Measurements from ENCODE around the gene OR6B1.
A peak's percentile ranks its signal among the peaks of the same experiment; 100 is the strongest.
"Not testable (repeated sequence)": the region's sequence is repeated elsewhere in the genome, so short reads cannot be mapped to it uniquely, and the experiment has no call there.

The OR6B1 gene

GRCh38 chr7:144006029-144006691 is 6.0 kb downstream of the OR6B1 start:
- DNase-seq (ENCODE audit: low read depth, low spot score), result no peak

GRCh38 chr7:144006692-144007042 is 6.5 kb downstream of the OR6B1 start:
- no peak for DNase-seq (ENCODE audit: low read depth, low spot score)

- no peak for DNase-seq (ENCODE audit: low read depth, low spot score)
These were observed 9.2 kb downstream of the OR6B1 start for GRCh38 chr7:144009361-144009760.

GRCh38 chr7:144010061-144010460 is 9.9 kb downstream of the OR6B1 start:
- DNase-seq (ENCODE audit: low read depth, low spot score), result not testable (repeated sequence)

GRCh38 chr7:144010821-144011220 is 10.7 kb downstream of the OR6B1 start:
- not testable (repeated sequence) for DNase-seq (ENCODE audit: low read depth, low spot score)

- DNase-seq (ENCODE audit: low read depth, low spot score), result no peak
These were observed 11.5 kb downstream of the OR6B1 start for GRCh38 chr7:144011458-144012230.

GRCh38 chr7:144018065-144018464 is 17.9 kb downstream of the OR6B1 start:
- DNase-seq (ENCODE audit: low read depth, low spot score), result no peak

- DNase-seq (ENCODE audit: low read depth, low spot score), result peak; percentile 41
These were observed 19.3 kb downstream of the OR6B1 start for GRCh38 chr7:144019457-144019856.

- DNase-seq (ENCODE audit: low read depth, low spot score), result no peak
These were observed 20.2 kb downstream of the OR6B1 start for GRCh38 chr7:144020340-144020739.

GRCh38 chr7:144022169-144022568 is 22.0 kb downstream of the OR6B1 start:
- no peak for DNase-seq (ENCODE audit: low read depth, low spot score)

- no peak for DNase-seq (ENCODE audit: low read depth, low spot score)
These were observed 23.2 kb downstream of the OR6B1 start for GRCh38 chr7:144023171-144023827.

- no peak for DNase-seq (ENCODE audit: low read depth, low spot score)
These were observed 24.1 kb downstream of the OR6B1 start for GRCh38 chr7:144024213-144024612.

- no peak for DNase-seq (ENCODE audit: low read depth, low spot score)
These were observed 26.2 kb downstream of the OR6B1 start for GRCh38 chr7:144026203-144026883.

GRCh38 chr7:144027070-144027469 is 26.9 kb downstream of the OR6B1 start:
- DNase-seq (ENCODE audit: low read depth, low spot score), result no peak

GRCh38 chr7:144027974-144028373 is 27.9 kb downstream of the OR6B1 start:
- DNase-seq (ENCODE audit: low read depth, low spot score), result no peak

- DNase-seq (ENCODE audit: low read depth, low spot score), result no peak
These were observed 28.4 kb downstream of the OR6B1 start for GRCh38 chr7:144028547-144028946.

GRCh38 chr7:144032516-144032915 is 32.4 kb downstream of the OR6B1 start:
- no peak for DNase-seq (ENCODE audit: low read depth, low spot score)

GRCh38 chr7:144032985-144033709 is 33.0 kb downstream of the OR6B1 start:
- DNase-seq (ENCODE audit: low read depth, low spot score), result no peak

- no peak for DNase-seq (ENCODE audit: low read depth, low spot score)
These were observed 35.3 kb downstream of the OR6B1 start for GRCh38 chr7:144035385-144035784.

GRCh38 chr7:144036302-144036885 is 36.3 kb downstream of the OR6B1 start:
- no peak for DNase-seq (ENCODE audit: low read depth, low spot score)

GRCh38 chr7:144037414-144038035 is 37.4 kb downstream of the OR6B1 start:
- no peak for DNase-seq (ENCODE audit: low read depth, low spot score)

All from brain pericyte (primary cell).